HG03108 (cell line): ENCODE data around the gene CTNNA2.
"Not testable (repeated sequence)": the region's sequence is repeated elsewhere in the genome, so short reads cannot be mapped to it uniquely, and the experiment has no call there.

Experiments used
- ATAC-seq: cut with Tn5 transposase; IDR thresholded peaks from one replicate; pipeline ENCODE4 v1.9.1; 2021; ENCODE audit warnings: moderate library complexity; ENCODE audit not compliant: unreplicated experiment

Gene CTNNA2

GRCh38 chr2:80014637-80015036 lies 501.8 kb downstream of the CTNNA2 start:
- ATAC-seq = no peak

GRCh38 chr2:80016171-80016570 lies 503.3 kb downstream of the CTNNA2 start:
- no peak for ATAC-seq

GRCh38 chr2:80019571-80020460 lies 507.0 kb downstream of the CTNNA2 start:
- no peak for ATAC-seq

GRCh38 chr2:80022018-80022417 lies 509.2 kb downstream of the CTNNA2 start:
- no peak for ATAC-seq

- no peak for ATAC-seq
These were observed 513.3 kb downstream of the CTNNA2 start for GRCh38 chr2:80026040-80026729.

- ATAC-seq = no peak
These were observed 515.2 kb downstream of the CTNNA2 start for GRCh38 chr2:80028051-80028450.

- ATAC-seq = no peak
These were observed 515.7 kb downstream of the CTNNA2 start for GRCh38 chr2:80028584-80028983.

- no peak for ATAC-seq
These were observed 517.3 kb downstream of the CTNNA2 start for GRCh38 chr2:80030135-80030534.

GRCh38 chr2:80032684-80033083 lies 519.8 kb downstream of the CTNNA2 start:
- not testable (repeated sequence) for ATAC-seq

- no peak for ATAC-seq
These were observed 523.0 kb downstream of the CTNNA2 start for GRCh38 chr2:80035749-80036285.

GRCh38 chr2:80037310-80037709 lies 524.5 kb downstream of the CTNNA2 start:
- ATAC-seq = no peak

GRCh38 chr2:80040226-80040625 lies 527.4 kb downstream of the CTNNA2 start:
- no peak for ATAC-seq

GRCh38 chr2:80042635-80043034 lies 529.8 kb downstream of the CTNNA2 start:
- ATAC-seq = no peak

GRCh38 chr2:80048296-80048695 lies 535.4 kb downstream of the CTNNA2 start:
- ATAC-seq = no peak

GRCh38 chr2:80050246-80050645 lies 537.4 kb downstream of the CTNNA2 start:
- no peak for ATAC-seq

GRCh38 chr2:80053522-80054345 lies 540.9 kb downstream of the CTNNA2 start:
- ATAC-seq = no peak

GRCh38 chr2:80054346-80054675 lies 541.5 kb downstream of the CTNNA2 start:
- no peak for ATAC-seq

GRCh38 chr2:80057956-80058355 lies 545.1 kb downstream of the CTNNA2 start:
- no peak for ATAC-seq

- ATAC-seq = no peak
These were observed 545.7 kb downstream of the CTNNA2 start for GRCh38 chr2:80058562-80058961.

GRCh38 chr2:80059447-80059846 lies 546.6 kb downstream of the CTNNA2 start:
- ATAC-seq = no peak

GRCh38 chr2:80061881-80062280 lies 549.0 kb downstream of the CTNNA2 start:
- no peak for ATAC-seq
